ENCODE results near the gene NRP2.

The NRP2 gene

DNA sequence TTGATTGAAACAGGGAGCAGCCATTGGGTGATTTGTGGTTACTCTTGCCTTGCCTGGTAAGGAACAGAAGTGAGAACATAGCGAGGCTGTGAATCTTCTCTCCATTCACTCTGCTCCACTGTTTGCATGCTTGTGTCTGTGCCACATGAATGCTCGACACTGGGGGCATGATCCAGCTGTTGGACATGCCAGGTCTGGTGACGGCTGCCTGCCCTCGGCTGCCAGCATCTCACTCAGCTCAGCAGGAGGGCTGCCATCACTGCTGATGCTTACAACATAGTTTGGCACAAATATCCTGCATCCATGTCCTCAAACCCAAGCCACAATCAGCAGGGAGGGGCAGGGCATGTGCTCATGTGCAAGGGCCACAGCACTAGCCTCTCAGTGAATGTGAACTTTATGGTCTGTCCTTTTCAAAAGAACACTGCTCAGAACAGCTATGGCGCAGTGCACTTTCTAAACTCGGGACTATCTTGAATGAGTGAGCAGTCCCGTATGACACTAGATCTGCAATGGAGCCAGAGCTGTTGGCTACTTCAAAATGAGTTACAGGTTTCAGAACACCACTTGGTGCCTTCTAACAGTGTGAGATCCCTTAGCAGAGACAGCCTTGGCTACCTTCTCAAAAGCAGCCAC is 126.3 kb downstream of the NRP2 start:
- DNase-seq = no peak

DNA sequence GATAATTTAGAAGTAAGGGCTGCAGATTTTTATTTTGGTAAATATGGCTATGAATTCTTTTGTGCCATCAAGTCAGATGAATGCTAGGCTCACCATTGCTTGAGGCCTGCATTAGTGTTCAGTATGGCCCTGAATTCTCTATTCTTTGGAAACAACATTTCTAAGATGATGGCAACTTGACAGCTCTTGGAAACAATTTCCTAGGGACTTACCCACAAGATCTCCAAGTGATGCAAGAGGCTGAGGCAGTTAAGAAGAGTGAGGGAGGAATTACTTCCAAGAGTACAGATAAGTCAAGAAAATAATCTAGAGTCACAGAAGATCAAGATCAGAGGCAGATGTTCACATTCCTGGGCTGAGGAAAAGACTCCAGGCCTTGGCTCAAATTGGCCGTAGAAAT is 129.1 kb downstream of the NRP2 start:
- no peak for DNase-seq

DNA sequence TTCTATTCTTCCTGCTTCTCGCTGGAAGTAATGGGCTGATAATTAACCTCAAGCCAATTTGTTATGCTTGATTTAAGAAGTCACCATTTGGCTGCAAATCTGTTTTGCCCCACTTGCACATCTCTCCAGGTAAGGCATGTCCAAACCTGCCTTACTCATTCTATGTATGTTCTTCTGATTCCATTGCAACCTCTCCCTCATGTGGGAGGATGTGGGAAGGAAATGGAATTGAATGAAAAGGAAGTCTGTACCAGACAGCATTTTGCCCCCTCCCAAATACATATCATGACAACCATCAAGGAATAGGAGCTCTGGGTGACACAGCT is 131.7 kb downstream of the NRP2 start:
- DNase-seq = no peak

DNA sequence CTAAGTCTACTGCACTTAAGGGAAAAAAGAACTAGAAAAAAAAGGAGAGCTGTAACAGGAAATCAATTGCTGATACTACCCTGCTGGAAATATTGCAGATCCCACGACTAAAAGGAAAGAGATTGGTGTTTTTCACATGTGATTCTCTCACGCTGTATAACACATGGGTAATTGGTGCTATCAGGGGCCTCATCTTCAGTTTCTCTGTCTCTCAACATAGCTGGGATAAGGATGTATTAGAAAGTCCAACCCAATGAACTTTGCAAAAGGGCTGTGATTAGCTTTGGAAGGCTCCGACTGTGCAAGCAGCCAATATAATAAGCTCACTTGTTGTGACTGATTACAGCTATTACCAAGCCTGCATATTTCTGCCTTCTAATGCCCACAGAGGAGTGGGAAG is 133.4 kb downstream of the NRP2 start:
- DNase-seq = no peak

DNA sequence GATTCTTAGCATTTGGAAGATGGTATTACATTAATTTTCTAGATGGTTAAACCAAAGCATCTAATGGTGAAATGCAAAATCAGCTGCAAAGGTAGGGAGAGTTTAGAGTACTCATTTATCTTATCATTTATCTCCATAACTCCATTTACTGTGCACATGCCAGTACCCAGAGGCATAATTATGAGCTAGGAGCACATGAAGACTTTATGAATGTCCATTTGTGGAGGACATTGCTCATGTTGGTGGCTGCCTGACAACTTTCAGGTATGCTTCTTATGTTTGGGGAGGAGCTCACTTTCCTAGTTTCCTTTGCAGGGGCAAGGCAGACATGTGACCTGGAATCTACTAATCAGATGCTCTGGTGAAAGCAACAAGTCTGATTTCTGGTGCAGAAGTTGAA is 134.0 kb downstream of the NRP2 start:
- DNase-seq = no peak

DNA sequence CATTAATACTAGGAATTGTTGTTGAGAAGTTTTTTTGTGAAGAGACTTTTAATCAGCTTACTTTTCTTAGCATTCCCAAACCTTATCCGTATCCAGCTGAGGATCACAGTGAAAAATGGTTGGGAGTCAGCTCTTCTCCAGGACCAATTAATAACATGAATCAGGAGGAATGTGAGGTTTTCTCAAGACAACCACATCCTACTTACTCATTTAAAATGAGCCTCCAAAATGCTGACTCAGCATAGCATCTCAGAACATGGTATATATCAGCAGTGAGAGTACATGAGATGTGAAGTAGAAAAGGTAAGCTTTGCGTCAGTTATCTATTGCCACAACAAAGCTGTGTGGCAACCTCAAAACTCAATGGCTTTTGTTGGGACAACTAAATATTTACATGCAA is 140.3 kb downstream of the NRP2 start:
- DNase-seq = no peak

DNA sequence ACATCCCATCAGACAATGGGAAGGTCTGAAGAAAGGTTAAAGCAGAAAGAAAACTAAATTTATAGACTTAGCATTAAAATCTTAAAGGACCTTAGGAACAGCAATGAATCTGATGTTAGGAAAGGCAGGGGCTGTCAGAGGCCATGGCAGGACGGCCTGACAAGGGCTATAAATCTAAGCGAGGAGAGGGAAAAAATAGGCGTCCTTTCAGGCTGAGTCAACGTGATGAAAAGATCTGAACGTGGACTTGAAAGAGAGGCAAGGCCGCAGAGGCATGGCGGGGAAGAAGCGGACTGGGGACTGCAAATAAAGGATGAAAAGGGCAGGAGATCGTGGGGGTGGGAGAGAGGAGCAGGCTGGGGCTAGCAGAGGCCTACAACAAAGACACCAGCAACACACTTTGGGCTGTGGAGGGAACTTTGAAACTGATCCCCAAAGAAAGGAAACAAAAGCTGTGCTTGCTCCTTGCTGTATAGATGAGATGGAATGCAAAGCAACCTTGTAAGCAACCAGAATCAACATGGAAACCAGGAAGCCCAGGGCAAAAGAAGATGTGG is 145.6 kb downstream of the NRP2 start:
- DNase-seq = no peak

DNA sequence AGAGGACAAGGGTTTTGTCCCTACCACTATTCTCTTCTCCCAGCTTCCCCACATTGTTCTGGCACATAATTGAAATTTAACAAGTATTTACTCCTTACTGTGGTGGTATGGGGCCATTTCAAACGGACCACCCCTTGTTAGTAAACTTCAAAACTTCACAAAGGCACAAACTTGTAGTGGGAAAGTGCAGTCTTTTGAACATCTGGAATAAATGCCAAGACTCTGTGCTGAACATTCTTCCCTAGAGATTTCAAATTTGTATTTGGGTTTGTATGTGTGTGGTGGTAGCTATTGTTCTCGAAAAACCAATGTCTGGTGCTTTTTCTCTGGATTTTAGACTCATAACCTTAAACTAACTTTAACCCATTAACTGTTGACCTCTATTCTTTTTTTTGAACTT is 151.6 kb downstream of the NRP2 start:
- DNase-seq = no peak

DNA sequence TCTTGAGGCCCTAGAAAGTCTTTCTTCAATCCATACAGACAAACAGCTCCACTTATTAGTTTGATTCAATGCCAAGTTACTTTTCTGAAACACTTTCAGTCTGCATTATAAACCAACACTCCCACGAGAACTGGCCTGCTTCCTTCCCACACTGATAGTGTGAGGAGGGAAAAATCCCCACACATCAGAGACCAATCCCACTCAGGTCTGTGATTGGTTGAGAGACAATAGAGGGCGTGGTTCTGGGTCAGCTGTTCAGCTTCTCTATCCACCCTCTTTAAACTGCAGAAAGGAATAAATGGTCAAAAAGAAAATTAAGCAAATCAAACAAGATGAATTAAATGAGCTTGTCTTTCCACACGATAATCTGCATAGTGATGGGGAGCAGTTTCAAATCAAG is 152.5 kb downstream of the NRP2 start:
- DNase-seq = no peak

DNA sequence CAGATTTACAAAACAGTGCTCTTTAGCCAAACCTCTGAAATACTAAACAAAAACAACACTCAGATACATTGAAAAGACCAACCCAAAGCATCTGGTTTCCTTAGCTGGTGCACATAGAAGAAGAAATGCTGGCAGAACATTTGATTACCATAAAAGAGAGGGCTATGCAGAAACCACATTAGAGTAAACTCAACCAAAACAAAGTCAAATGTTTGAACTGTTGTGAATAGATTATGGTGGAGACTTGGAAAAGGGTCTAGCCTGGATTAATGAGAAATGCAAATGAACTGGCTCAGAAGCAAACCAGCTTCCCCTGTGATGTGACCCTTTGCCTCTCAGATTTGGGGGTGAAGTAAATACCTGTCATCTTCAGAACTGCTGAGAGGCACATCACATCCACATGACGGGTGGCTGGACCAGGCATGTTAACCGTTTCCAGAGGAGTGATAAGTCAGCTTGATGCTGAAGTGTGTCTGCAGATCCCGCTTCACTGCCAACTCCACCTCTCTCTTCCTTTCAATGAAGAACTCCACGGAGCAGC is 153.0 kb downstream of the NRP2 start:
- DNase-seq = no peak

DNA sequence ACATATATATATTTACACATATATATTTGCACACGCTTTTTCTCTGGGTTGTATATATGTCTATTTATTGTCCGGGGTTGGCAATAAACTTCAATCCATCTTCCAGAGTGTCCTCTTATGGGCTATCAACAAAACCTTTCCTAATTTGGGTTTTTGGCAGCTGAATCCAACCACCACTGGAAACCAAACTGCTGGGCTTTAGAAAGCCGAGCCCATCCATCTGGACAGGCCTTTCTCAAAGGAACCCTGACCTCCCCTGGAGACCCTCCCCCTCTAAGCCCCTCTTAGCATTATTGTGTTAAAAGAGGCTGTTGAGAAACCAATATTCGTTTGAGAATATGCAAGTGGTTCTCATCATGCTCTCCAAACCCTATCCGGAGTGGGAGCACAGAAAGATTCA is 153.6 kb downstream of the NRP2 start:
- no peak for DNase-seq

DNA sequence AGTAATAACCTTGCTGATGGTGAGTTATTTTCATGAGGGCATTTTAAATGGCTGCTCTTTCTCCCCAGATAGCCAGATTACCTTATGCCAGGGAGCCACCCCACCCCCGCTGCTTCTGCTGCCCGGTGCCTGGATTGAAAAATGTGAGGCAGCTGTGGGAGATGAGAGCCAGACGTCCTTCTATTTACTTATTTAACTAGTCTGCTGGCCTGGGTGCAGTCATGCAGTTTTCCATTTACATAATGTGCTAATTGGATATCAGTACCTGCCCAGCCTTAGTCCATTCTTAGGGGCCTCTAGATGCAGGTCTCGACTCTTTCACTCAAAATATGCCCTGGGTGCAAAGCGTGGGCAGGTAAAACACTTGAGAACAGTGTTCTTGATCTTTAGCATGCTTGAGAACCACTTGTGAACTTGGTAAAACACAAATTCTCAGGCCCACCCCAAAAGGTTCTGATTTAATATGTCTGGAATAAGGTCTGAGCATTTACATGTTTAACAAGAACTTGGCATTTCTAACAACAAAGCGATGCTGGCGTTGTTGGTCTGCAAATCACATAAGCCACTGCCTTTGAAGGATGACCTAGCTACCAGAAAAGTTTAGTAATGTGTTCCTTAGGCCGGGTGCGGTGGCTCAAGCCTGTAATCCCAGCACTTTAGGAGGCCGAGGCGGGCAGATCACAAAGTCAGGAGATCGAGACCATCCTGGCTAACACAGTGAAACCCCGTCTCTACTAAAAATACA is 154.3 kb downstream of the NRP2 start:
- DNase-seq = no peak

DNA sequence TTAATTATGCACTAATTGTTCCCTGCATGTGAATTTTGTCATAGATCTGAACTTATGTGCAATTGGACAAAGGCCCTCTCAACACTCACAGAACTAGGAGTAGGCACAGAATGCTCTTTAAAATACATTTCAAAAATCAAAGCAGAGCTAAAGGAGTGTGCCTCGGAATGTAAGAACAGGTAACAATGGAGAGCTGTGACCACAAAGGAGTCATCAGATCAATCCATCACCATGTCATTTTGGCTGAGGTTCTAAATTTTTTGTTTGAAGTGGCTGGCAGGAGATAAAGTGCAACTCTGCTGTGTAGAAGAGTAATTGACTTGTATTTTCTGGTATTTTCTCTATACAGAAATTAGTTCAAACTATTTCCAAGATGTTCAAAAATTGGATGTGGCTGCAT is 155.4 kb downstream of the NRP2 start:
- DNase-seq = no peak

DNA sequence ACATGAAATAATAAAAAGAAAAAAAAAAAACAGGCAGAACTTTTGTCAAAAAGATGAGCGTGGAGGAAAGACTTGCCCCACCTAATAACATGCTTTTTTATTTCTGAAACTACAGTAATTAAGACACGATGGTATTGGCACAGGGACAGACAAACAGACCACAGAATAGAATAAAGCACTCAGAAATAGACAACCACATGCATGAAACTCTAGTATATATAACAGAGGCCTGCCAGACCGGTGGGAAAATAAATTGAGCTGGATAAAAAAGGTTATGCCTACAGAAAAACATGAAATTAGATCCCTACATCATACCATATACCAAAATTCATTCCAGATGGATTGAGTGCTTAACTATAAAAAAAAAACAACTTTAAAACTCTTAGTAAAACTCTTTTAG is 163.1 kb downstream of the NRP2 start:
- DNase-seq = no peak

Data from inflammatory macrophage (primary cell).